SU-DHL-6 (cell line): ENCODE data around the gene TPST2.

Experiments
- CTCF ChIP-seq: fragments of 200-600 bp; sonication (generic); IDR thresholded peaks from one replicate; pipeline ENCODE4 v1.5.1; 2017; ENCODE audit warnings: antibody characterized with exemption, mild to moderate bottlenecking, low read length, moderate library complexity; ENCODE audit not compliant: insufficient read depth, poor library complexity, severe bottlenecking
- EZH2phosphoT487 ChIP-seq: fragments of 200-600 bp; sonication (generic), shearing (Covaris generic); conservative IDR thresholded peaks from 2 replicates; pipeline ENCODE4 v1.6.1; 2018; ENCODE audit warnings: mild to moderate bottlenecking, antibody characterized with exemption, low read length, moderate library complexity, mixed read lengths

GRCh38 chr22:26515931-26516330 is 74.0 kb downstream of the TPST2 start:
- no peak for TF ChIP-seq CTCF
- TF ChIP-seq EZH2phosphoT487, result no peak
